Esophagus muscularis mucosa (tissue), 4 donors: ENCODE measurements around the gene C11orf98. TPM values are rescaled to one million over a fixed set of nuclear protein-coding genes. Genes with fewer than 3 reads are reported as not detected.
A peak's percentile ranks its signal among the peaks of the same experiment; 100 is the strongest.

Experiments used
- DNase-seq: peaks from one replicate; pipeline ENCODE4 v3.0.0-alpha.2; 2017; ENCODE audit errors: extremely low spot score
- H3K27ac ChIP-seq, 4 donors: fragments of 200-600 bp; sonication (generic); replicated peaks in 1 of 4; 1 replicate in 3 of 4; 2 replicates in 1 of 4; pipeline ENCODE4 v1.5.1; 2016 to 2019; ENCODE audit warnings: mild to moderate bottlenecking in 1 of 4
- H3K27me3 ChIP-seq, 4 donors: fragments of 200-600 bp; sonication (generic); one replicate each; pipeline versions ENCODE4 v1.5.1 to v1.6.0; 2016 to 2019
- H3K36me3 ChIP-seq, 4 donors: fragments of 200-600 bp; sonication (generic); one replicate each; pipeline ENCODE4 v1.5.1; 2016 to 2019
- H3K4me1 ChIP-seq, 4 donors: fragments of 200-600 bp; sonication (generic); one replicate each; pipeline ENCODE4 v1.5.1; 2016 to 2019
- H3K4me3 ChIP-seq, 4 donors: fragments of 200-600 bp; sonication (generic); 1 replicate in 2 of 4; 2 replicates in 2 of 4; pipeline ENCODE4 v1.5.1; 2016 to 2019; ENCODE audit warnings: mild to moderate bottlenecking in 4 of 4, moderate library complexity in 1 of 4
- H3K9me3 ChIP-seq, 4 donors: fragments of 200-600 bp; sonication (generic); 1 replicate in 3 of 4; 2 replicates in 1 of 4; pipeline ENCODE4 v1.5.1; 2016 to 2019
- EP300 ChIP-seq: sonication (generic); formaldehyde crosslinking; IDR thresholded peaks from one replicate; pipeline ENCODE4 v1.6.1; 2017; ENCODE audit warnings: antibody characterized with exemption
- POLR2A ChIP-seq: fragments of 450-650 bp; IDR thresholded peaks from one replicate; pipeline ENCODE4 v1.6.1; 2017; ENCODE audit warnings: antibody characterized with exemption, moderate library complexity, mild to moderate bottlenecking, low read depth
- POLR2AphosphoS5 ChIP-seq, 2 donors: sonication (generic); formaldehyde crosslinking; IDR thresholded peaks; one replicate each; pipeline ENCODE4 v1.6.1; 2017; ENCODE audit warnings: antibody characterized with exemption in 2 of 2
- WGBS: methylation state at CpG from one replicate; pipeline ENCODE4 v1.1.5; 2018; 5-methylcytosine and 5-hydroxymethylcytosine counted together
- intact Hi-C: fragments of 100-400 bp; cut with DNase I; formaldehyde crosslinking; loops from one replicate; pipeline ENCODE4 v1.15.1; 2023
- total RNA-seq, 4 donors: library from RNA; depleted of rRNA; stranded (reverse); fragments of >200 nt; gene quantifications; one replicate each; pipeline versions ENCODE4 v1.1.0 to v1.2.1, GENCODE V29; 2016
- TF ChIP-seq, protein P1 (sequence below), 3 experiments: fragments of 200-600 bp in 2 of 3; fragments of 450-650 bp in 1 of 3; sonication (generic) in 2 of 3; IDR thresholded peaks; one replicate each; pipeline ENCODE4 v1.5.1; 2017 to 2019; ENCODE audit warnings: antibody characterized with exemption in 3 of 3, mild to moderate bottlenecking in 2 of 3, moderate library complexity in 1 of 3

The C11orf98 gene
- total RNA-seq, 4 donors from 2014 or later: 23.7 to 38.0 (median 33.0) TPM

DNA sequence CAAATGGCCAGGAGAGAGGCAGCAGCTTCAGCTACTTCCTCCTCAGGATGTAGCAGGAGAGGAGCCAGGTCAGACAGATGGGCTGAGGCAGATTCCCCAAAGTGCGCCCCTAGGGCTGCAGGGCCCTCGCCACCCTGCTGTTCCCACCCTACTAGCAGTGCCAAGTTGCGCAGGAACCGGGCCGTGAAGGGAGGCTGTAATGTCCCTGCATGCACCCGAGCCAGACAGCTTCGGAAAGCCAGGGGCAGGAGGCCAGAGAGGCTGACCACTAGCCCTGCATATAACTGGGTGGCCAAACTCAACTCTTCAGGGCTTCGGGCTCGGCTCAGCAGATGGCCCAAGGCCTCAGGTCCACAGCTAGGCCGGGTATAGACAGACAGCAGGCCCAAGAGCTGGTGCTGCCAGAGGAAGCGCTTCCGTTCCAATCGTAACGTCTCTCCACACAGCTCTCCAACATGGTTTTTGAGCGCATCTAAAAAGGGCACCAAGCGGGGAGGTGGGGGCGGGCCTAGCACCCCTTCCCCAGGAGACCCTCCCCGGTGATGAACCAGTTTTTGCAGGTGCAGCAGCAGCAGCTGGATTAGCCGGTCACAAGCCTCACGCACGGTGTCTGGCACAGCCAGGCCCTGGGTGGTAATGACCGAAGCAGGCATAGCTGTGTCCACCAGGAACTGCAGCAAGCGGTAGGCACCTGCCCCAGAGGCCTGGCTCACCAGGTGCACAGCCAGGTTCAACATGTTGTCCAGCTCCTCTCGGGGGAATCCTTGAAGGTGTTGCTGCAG is 16.6 kb downstream of the C11orf98 start:
- Histone ChIP-seq H3K9me3 (no peaks in the 10 kb centered on the region), H3K36me3 (peaks cover 20 to 41% (median 39%) of the 10 kb centered on the region in 4 donors), H3K27me3 (no peaks in the 10 kb centered on the region), H3K4me1 (peaks cover 41 to 62% (median 49%) of the 10 kb centered on the region in 4 donors), H3K4me3 (no peak overlapping the region), H3K27ac (peak overlapping the region in 1 of 4 donors; percentile 92)
- TF ChIP-seq, protein P1, sequence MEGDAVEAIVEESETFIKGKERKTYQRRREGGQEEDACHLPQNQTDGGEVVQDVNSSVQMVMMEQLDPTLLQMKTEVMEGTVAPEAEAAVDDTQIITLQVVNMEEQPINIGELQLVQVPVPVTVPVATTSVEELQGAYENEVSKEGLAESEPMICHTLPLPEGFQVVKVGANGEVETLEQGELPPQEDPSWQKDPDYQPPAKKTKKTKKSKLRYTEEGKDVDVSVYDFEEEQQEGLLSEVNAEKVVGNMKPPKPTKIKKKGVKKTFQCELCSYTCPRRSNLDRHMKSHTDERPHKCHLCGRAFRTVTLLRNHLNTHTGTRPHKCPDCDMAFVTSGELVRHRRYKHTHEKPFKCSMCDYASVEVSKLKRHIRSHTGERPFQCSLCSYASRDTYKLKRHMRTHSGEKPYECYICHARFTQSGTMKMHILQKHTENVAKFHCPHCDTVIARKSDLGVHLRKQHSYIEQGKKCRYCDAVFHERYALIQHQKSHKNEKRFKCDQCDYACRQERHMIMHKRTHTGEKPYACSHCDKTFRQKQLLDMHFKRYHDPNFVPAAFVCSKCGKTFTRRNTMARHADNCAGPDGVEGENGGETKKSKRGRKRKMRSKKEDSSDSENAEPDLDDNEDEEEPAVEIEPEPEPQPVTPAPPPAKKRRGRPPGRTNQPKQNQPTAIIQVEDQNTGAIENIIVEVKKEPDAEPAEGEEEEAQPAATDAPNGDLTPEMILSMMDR (IDR thresholded peaks at IDR 0.05): no peak
- TF ChIP-seq POLR2A (no peak), POLR2AphosphoS5 (IDR thresholded peaks at IDR 0.05) (no peak), EP300 (no peak)
- intact Hi-C loops: no loop called here
- no peak for DNase-seq
- 95% methylated on average over 13 of the region's 24 CpGs for whole genome bisulfite sequencing

DNA sequence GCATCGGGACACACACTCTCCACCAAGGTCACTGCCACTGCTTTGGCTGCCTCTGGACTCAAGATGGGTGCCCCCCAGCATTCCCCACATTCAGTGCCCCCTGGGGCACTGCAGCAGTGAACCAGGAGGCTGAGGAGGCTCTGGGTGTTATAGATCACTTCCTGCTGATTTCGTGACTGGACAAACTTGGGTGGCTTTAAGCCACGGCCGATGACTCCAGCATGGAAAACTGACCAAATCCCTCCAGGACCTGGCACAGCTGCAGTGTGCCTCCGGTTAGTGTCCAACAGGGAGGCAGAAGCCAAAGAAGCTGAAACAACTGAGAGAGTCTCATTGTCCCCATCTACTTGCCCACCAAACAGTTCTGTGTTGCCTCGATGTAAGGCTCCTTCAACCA is 17.4 kb downstream of the C11orf98 start:
- WGBS: 83% methylated on average over 4 of the region's 6 CpGs
- H3K27ac ChIP-seq: peak overlapping the region in 1 of 4 donors; percentile 92
- peaks cover 23 to 48% (median 46%) of the 10 kb centered on the region in 4 donors for H3K36me3 ChIP-seq
- DNase-seq: no peak
- no peaks in the 10 kb centered on the region for H3K27me3 ChIP-seq
- TF ChIP-seq EP300 (no peak), POLR2AphosphoS5 (IDR thresholded peaks at IDR 0.05) (no peak), POLR2A (no peak)
- TF ChIP-seq, protein P1 (IDR thresholded peaks at IDR 0.05): no peak
- intact Hi-C loops: no loop called here
- no peaks in the 10 kb centered on the region for H3K9me3 ChIP-seq
- H3K4me3 ChIP-seq: no peak overlapping the region
- peaks cover 40 to 63% (median 46%) of the 10 kb centered on the region in 4 donors for H3K4me1 ChIP-seq

DNA sequence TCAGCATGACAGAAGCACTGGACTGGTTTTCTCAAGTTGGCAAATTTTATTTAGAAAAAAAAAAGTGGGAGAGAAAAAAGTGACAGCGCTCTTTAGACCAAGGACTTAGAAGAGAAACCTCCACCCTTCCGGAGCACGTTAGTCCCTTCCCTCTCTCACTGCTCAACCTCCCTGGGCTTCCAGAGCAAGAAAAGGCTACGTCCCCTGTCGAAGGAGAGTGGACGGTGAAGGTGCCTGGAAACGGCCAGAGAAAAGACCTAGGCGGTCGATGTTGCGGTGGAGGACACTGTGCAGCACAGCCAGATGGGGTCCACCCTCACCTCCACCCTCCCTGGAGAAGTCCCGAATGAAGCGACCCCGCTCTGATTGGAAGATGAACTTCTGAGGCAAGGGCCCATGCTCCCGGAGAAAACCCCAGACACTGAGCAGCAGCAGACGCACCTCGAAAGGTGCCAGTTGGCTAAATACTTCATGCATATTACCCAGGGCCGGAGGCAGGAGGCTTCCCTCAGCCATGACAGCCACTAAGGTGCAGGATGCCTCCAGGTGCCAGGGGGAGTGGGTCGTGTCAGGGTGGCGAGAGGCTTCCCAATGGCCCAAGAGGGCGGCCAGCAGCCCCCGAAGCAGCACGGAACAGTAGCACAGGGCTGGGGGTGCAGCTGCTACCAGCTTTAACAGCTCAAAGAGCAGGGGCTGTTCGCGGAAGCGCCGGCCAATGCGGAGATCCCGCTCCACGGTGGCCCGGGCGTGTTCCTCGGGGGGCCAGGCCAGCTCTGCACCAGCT is 18.0 kb downstream of the C11orf98 start:
- no peaks in the 10 kb centered on the region for H3K9me3 ChIP-seq
- H3K36me3 ChIP-seq: peaks cover 23 to 54% (median 46%) of the 10 kb centered on the region in 4 donors
- H3K27ac ChIP-seq: peak overlapping the region; percentile 45 to 92 (median 91)
- H3K27me3 ChIP-seq: no peaks in the 10 kb centered on the region
- peak overlapping the region; percentile 81 to 96 (median 86) for H3K4me3 ChIP-seq
- intact Hi-C loops: no loop called here
- peaks cover 34 to 57% (median 41%) of the 10 kb centered on the region in 4 donors for H3K4me1 ChIP-seq
- 38% methylated on average over 17 of the region's 32 CpGs for WGBS
- TF ChIP-seq POLR2AphosphoS5 (IDR thresholded peaks at IDR 0.05) (no peak), EP300 (no peak), POLR2A (no peak)
- TF ChIP-seq, protein P1 (IDR thresholded peaks at IDR 0.05): no peak
- no peak for DNase-seq

DNA sequence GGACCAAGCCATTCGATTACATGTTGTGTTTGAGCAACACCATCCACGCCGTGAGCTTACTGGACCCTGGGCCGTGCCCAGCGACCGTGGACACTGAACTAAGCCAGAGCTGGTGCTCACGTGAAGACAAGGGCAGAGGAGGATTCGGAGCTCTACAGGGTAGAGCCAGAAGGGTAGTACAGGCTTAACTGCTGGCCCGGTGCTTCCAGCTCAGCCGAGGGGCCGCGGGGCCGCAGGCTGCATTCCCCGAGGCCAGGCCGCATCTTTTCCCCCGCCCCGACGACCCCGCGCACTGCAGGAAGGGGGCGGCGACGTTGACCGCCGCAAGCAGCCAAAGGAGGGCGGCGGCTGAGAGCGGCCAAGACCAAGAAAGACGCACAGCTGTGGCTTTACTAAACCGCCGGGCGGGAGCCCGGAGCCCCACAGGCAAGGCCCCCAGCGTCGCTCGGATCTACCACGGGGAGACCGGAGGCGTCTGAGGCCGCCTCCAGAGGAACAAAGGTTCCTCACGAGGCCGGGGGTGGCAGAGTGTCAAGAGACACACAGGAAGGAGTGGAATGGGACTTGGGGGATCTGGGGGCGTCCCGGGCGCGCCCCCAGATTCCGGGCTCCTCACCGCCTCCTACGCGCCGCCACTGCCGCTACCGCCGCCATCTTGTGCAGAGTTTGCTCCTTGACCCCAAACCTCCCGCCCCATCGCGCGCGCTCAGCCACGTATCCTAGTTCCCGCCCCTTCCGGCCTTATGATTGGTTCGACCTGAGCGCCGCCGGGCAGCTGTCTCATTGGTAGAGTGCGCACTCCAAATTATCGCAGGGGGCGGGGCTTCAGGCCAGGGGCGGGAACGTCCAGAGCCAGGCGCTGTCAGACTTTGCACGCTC is 18.8 kb downstream of the C11orf98 start, which contains the start of gene GANAB:
Gene GANAB, minus strand, starts transcription at position 668 of the 879 bp plus-strand sequence. Its CDS starts 14 bp downstream, at position 654.
- Histone ChIP-seq H3K36me3 (peaks cover 23 to 56% (median 46%) of the 10 kb centered on the region in 4 donors), H3K4me3 (peak within 1 kb of the TSS; percentile 81 to 96 (median 86)), H3K27ac (peak within 1 kb of the TSS; percentile 91 to 96 (median 92)), H3K9me3 (no peaks in the 10 kb centered on the region), H3K27me3 (no peaks in the 10 kb centered on the region), H3K4me1 (peaks cover 26 to 48% (median 36%) of the 10 kb centered on the region in 4 donors)
- peak; percentile 100 for DNase-seq
- TF ChIP-seq POLR2AphosphoS5 (IDR thresholded peaks at IDR 0.05) (peak; percentile 90 to 91), EP300 (no peak), POLR2A (peak; percentile 72)
- TF ChIP-seq, protein P1 (IDR thresholded peaks at IDR 0.05): peak in 1 of 3 experiments; percentile 3
- intact Hi-C loops: no loop called here
- WGBS: 0% methylated on average over 33 of the region's 73 CpGs
